Kidney epithelial cell (primary cell): ENCODE measurements around the gene MTHFSD. TPM values are rescaled to one million over a fixed set of nuclear protein-coding genes. Genes with fewer than 3 reads are reported as not detected.

Experiments used
- DNase-seq: peaks from one replicate; pipeline ENCODE4 v3.0.0-alpha.2; 2010; ENCODE audit warnings: low read depth
- H3K27me3 ChIP-seq: 2 replicates; pipeline ENCODE4 v1.6.0; 2011; ENCODE audit warnings: low read length; ENCODE audit not compliant: control insufficient read depth, insufficient read depth
- H3K36me3 ChIP-seq: 2 replicates; pipeline ENCODE4 v1.5.1; 2011; ENCODE audit warnings: low read length; ENCODE audit not compliant: control insufficient read depth, insufficient read depth
- H3K4me3 ChIP-seq: 2 replicates; pipeline ENCODE4 v1.5.1; 2011; ENCODE audit warnings: low read depth, mild to moderate bottlenecking, control low read depth, low read length
- total RNA-seq: library from RNA; depleted of rRNA; stranded (reverse); fragments of >200 nt; gene quantifications from 2 replicates; pipeline ENCODE4 v1.2.3, GENCODE V29; 2015
- TF ChIP-seq, protein P1 (sequence below): IDR thresholded peaks from 2 replicates; pipeline ENCODE4 v1.5.1; 2011; ENCODE audit warnings: mild to moderate bottlenecking, moderate library complexity, low read length, control low read depth, inconsistent platforms; ENCODE audit not compliant: insufficient read depth, poor library complexity, severe bottlenecking

MTHFSD gene
- total RNA-seq, 1 donor from 2014 or later, result 26.1 TPM

DNA sequence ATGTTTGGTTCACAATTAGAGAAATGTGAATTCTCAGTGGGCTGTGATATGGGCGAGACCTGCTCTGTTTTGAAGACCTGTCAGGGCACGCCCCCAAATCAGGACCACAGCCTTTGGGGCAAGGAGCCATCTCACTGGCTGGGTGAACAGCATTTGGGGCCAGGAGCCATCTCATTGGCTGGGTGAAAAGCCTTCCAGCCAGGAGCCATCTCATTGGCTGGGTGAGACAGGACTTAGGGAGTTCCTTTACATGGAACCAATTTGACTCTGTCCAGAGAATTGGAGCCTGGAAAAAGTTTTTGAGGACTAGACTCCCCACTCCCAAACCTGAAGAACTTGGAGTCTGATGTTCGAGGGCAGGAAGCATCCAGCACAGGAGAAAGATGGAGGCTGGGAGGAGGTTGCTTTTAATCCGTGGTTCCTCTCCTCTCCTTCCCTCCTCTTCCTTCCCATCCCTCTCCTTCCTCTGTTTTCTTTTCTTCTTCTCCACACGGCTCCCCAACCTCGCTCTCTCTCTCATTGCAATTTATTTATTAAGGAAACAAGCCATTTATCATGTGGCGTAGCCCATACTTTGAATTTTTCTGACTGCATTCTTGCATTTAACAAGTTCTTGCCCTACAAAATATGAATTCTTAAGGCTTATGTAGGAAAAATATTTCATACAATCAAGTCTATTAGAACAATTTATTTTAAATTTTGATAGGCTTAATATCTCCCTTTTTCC is 43.0 kb upstream of the MTHFSD start:
- no peak for DNase-seq
- TF ChIP-seq, protein P1, sequence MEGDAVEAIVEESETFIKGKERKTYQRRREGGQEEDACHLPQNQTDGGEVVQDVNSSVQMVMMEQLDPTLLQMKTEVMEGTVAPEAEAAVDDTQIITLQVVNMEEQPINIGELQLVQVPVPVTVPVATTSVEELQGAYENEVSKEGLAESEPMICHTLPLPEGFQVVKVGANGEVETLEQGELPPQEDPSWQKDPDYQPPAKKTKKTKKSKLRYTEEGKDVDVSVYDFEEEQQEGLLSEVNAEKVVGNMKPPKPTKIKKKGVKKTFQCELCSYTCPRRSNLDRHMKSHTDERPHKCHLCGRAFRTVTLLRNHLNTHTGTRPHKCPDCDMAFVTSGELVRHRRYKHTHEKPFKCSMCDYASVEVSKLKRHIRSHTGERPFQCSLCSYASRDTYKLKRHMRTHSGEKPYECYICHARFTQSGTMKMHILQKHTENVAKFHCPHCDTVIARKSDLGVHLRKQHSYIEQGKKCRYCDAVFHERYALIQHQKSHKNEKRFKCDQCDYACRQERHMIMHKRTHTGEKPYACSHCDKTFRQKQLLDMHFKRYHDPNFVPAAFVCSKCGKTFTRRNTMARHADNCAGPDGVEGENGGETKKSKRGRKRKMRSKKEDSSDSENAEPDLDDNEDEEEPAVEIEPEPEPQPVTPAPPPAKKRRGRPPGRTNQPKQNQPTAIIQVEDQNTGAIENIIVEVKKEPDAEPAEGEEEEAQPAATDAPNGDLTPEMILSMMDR, result no peak
- Histone ChIP-seq H3K36me3 (no peaks in the 10 kb centered on the region), H3K4me3 (no peak overlapping the region), H3K27me3 (no peaks in the 10 kb centered on the region)

DNA sequence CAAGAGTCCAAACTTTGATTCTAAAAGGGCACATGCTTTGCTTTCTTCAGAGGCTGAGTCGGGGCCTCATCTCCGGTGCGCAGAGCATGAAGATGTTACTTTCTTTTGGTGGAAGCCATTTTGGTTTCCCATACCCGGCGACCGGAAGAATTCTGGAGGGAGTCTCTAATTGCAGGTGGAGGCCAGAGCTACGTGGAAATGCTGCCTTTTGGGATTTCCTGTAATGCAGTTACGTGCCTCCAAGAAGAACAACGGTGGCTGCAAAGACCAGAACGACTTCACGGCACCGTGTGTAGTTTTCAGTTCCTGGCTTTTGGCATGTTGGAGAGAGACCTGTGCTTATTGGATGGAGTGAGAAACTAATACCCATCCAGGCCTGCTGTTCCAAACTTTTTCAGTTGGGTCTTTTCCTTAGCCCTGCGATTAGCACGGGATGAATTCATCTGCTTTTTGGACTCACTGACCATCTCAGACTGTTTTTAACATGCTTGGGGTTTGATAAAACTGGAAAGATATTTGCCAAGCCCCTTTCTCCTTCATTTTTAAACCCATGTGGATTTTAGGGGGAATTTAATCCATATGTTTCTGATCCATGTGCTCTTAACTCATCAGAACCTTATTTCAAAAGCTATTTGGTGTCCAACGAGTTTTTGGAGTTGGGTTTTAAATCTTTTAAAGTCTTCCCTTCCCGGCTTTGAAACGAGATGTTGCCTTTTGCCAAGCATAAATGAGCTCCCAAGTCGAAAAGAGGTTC is 42.3 kb upstream of the MTHFSD start:
- TF ChIP-seq, protein P1, result no peak
- H3K27me3 ChIP-seq, result no peaks in the 10 kb centered on the region
- H3K36me3 ChIP-seq, result no peaks in the 10 kb centered on the region
- DNase-seq, result no peak
- H3K4me3 ChIP-seq, result no peak overlapping the region

DNA sequence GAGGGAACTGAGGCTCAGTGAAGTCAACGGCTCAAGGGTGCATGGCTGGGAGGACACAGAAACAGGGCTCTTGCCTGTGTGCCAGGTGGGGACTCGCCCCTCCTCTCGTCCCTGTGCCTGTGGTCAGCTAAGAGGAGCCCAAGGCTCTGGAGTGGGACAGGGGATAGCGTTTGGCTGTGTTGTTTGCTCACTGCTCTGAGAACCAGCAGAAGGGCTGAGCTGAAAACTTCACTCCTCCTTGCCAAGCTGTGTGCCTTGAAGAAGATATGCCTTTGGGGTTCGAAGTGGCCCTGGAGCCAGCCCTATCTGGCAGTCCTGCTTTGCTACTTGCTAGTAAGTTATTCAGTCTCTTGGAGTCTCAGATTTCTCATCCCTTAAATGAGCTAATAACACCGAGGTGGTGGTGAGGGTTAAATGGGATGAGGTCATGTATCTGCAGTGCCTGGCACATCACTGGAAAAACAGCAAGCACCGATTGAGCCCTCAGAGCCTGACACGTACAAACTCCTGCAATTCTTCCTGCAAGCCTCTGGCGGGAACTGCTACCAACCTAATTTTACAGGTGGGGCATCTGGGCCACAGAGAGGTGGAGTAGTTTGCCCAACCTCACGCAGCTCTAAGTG is 41.1 kb upstream of the MTHFSD start:
- no peak for DNase-seq
- no peaks in the 10 kb centered on the region for H3K36me3 ChIP-seq
- no peaks in the 10 kb centered on the region for H3K27me3 ChIP-seq
- TF ChIP-seq, protein P1, result no peak
- no peak overlapping the region for H3K4me3 ChIP-seq

DNA sequence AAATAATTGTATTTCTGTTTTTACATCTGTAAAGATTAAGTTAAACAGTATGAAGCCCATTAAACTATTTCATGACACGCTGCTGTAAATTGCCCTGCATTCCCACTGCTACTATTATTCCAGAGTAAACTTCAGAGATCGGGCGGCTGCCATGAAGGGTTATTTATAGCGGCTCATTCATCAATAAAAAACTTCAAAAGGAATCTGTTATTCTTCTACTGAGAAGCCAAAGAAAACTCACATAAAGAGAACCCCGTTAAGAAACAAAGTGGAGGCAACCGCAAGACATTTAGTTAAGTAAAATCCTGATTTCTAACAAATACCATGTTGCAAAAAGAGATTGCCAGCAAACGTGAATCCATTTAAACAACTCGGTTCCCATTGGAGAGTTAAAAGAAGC is 39.7 kb upstream of the MTHFSD start:
- no peak for DNase-seq
- Histone ChIP-seq H3K4me3 (no peak overlapping the region), H3K36me3 (no peaks in the 10 kb centered on the region), H3K27me3 (no peaks in the 10 kb centered on the region)
- TF ChIP-seq, protein P1, result no peak

DNA sequence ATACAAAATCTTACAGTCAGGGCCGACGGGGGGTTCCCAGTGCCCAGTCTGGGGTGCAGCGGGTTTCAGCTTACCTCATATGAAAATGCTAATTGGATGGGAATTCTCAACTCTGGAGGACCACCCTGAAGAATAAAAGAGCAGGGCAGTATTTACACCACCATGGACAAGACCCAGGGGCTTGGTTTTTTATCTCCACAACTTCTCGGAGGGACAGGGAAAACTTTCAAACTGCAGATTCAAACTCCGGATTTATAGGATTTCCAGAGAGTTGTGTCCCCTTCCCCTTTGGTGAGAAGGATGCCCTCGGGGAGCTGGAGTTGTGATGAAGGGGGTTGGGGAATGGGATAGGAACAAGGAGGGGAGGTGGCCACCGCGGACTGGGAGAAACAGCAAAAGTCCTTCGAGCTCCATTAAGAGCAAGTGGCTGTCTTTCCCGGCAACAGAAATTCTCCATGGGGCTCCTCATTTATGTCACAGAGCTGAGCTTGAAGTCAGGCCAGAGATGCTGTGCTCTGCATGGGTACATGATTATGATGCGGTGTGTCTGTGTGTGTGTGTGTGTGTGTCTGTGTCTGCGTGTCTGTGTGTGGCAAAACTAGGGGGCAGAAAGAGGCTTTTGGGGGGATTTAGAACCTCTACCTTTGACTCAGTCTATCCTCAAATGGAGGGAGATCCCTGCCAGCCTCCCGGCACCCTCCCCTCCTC is 39.0 kb upstream of the MTHFSD start:
- Histone ChIP-seq H3K27me3 (no peaks in the 10 kb centered on the region), H3K36me3 (no peaks in the 10 kb centered on the region), H3K4me3 (no peak overlapping the region)
- TF ChIP-seq, protein P1, result no peak
- no peak for DNase-seq
